HG02970 (cell line): Measurements from ENCODE around the gene CHSY1.

ENCODE experiments used
- ATAC-seq: cut with Tn5 transposase; IDR thresholded peaks from one replicate; pipeline ENCODE4 v1.9.1; 2021; ENCODE audit warnings: mild to moderate bottlenecking, moderate library complexity, moderate number of reproducible peaks; ENCODE audit not compliant: unreplicated experiment, low FRiP score

CHSY1 gene

GRCh38 chr15:101269479-101270223 is 17.8 kb upstream of the CHSY1 start:
- ATAC-seq: no peak

GRCh38 chr15:101267320-101268104 is 15.7 kb upstream of the CHSY1 start:
- no peak for ATAC-seq

GRCh38 chr15:101266787-101267186 is 14.9 kb upstream of the CHSY1 start:
- ATAC-seq: no peak

GRCh38 chr15:101266034-101266433 is 14.2 kb upstream of the CHSY1 start:
- ATAC-seq: no peak

- no peak for ATAC-seq
Measured at GRCh38 chr15:101264911-101265641, 13.2 kb upstream of the CHSY1 start.

- ATAC-seq: no peak
Measured at GRCh38 chr15:101264011-101264410, 12.2 kb upstream of the CHSY1 start.

GRCh38 chr15:101262551-101262950 is 10.7 kb upstream of the CHSY1 start:
- ATAC-seq: no peak

GRCh38 chr15:101258238-101259144 is 6.6 kb upstream of the CHSY1 start:
- ATAC-seq: no peak

- no peak for ATAC-seq
Measured at GRCh38 chr15:101256757-101257156, 4.9 kb upstream of the CHSY1 start.

GRCh38 chr15:101255615-101256241 is 3.9 kb upstream of the CHSY1 start:
- ATAC-seq: no peak

- ATAC-seq: no peak
Measured at GRCh38 chr15:101255051-101255395, 3.2 kb upstream of the CHSY1 start.

- ATAC-seq: no peak
Measured at GRCh38 chr15:101254157-101255050, 2.6 kb upstream of the CHSY1 start.

GRCh38 chr15:101252836-101253235 is 988 bp upstream of the CHSY1 start:
- ATAC-seq: no peak

- ATAC-seq: peak; percentile 39
Measured at GRCh38 chr15:101250873-101251829, 697 bp downstream of the CHSY1 start.

- ATAC-seq: no peak
Measured at GRCh38 chr15:101250341-101250831, 1.5 kb downstream of the CHSY1 start.

- ATAC-seq: no peak
Measured at GRCh38 chr15:101248274-101248673, 3.6 kb downstream of the CHSY1 start.
